Adipose tissue (tissue), 3 donors: ENCODE data around the gene ASTN2. TPM values are rescaled to one million over a fixed set of nuclear protein-coding genes. Genes with fewer than 3 reads are reported as not detected.

ENCODE experiments used
- H3K27ac ChIP-seq: one replicate; pipeline ENCODE4 v1.5.1; 2013; ENCODE audit warnings: low read depth, low read length
- WGBS, 3 donors: extraction: QIAGEN DNeasy Blood & Tissue Kit; methylation state at CpG; one replicate each; pipeline ENCODE4 v1.1.7; 2013; 5-methylcytosine and 5-hydroxymethylcytosine counted together
- polyA plus RNA-seq, 3 donors: library from polyadenylated mRNA; stranded (reverse); fragments of 200-250 nt; gene quantifications; one replicate each; pipeline ENCODE4 v1.2.3, GENCODE V29; 2013
- donor health status: healthy with polysubstance abuse.
- donor health status: Bipolar disorder and iron deficiency.
- donor health status: healthy.

The ASTN2 gene
- polyA plus RNA-seq, 3 donors: 2.8 to 4.5 (median 3.0) TPM

- WGBS, 3 donors: 91 to 98% (median 97%) methylated on average over 3 of the region's 3 CpGs
Observed at GRCh38 chr9:116749176-116749575, 665.7 kb downstream of the ASTN2 start.

DNA sequence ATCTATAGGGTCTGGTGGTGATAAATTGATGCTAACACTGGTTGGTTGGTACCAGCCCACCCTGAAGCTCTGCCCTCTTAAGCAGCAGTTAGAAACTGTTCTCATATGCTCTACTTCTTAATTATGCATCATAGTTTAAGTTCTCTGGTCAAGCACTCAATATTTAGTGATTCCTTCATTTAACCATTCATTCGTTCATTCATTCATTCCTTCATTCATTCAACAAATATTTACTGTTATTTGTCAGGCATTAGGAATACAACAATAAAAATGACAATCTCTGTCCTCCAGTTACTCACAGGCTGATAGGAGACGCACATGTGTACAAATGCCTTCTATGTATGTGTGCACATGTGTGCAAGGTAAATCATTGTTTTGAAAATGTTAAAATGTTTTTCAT is 673.1 kb downstream of the ASTN2 start:
- 62 to 78% (median 76%) methylated on average over 2 of the region's 2 CpGs for WGBS, 3 donors
- H3K27ac ChIP-seq: no peak overlapping the region

More at GRCh38 chr9:116749176-116749575, 665.7 kb downstream of the ASTN2 start:
- no peak overlapping the region for H3K27ac ChIP-seq

DNA sequence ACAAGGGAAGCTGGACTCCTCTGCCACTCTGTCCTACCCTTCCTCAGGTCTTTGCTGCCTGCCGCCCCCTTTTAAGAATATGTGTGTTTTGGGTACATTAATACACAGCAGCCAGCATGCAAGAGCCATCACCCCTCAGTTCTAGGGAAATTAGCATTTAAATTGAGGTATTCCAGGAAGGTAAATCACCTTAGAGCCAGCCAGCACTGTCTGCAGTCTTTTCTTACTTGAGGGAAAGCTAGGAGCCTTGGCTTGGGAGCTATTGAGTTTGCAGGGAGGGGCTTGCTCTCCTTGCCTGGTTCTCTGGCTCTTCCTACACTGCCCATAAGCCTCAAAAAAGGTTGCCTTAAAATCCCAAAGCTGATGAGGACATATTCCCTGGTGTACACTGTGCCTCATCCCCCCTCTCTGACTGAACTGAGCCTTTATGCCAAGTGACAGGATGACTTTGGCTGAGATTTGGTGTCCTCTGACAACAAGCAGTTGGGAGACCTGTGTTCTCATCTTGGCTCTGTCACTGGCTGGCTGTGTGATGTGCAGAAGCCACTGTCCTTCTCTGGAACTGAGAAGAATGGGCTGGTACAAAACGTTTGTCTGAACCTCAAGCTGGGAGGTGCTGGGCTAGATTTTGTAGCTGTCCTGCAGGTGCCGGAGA is 673.6 kb downstream of the ASTN2 start:
- no peak overlapping the region for H3K27ac ChIP-seq
- WGBS, 3 donors: 64 to 68% (median 67%) methylated on average over 3 of the region's 3 CpGs

- WGBS, 3 donors: 15 to 20% (median 15%) methylated on average over 16 of the region's 16 CpGs
- H3K27ac ChIP-seq: no peak overlapping the region
Observed at GRCh38 chr9:116737152-116737546, 677.7 kb downstream of the ASTN2 start.

DNA sequence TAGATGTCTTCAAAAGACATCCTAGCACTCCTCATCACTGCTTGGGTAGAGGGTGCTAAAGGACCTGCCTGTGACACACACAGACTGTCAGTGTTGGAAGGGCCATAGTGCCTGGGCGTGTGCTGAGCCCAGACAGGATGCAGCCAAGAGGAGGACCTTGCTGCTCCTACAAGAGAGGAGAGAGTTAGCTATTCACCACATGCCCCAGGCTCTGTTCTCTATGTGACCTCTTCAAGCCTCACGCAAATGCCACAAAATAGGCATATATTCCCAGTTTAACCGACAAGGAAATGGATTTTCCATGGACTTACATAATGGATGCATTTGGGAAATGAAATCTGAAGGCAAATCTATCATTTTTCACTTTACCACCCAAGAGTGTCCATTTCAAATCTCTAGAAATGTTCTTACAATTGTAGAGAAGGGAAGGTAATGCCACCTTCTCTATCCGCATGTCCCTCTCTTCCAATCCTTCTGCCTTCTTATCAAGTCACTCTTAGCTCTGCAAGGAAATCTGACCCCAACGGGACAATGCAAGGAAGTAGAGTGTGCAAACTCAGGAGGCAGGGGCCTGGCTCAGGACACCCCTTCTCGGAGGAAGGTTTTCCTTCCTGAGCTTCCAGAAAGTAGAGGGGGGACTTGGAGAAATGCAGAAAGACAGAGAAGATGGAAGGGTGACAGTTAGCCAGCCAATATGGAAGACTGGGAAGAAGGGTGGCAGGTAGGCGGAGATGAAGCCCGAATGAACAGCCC is 678.3 kb downstream of the ASTN2 start:
- H3K27ac ChIP-seq: no peak overlapping the region
- 54 to 65% (median 55%) methylated on average over 8 of the region's 8 CpGs for WGBS, 3 donors

- WGBS, 3 donors: 76 to 79% (median 76%) methylated on average over 9 of the region's 9 CpGs
Observed at GRCh38 chr9:116733010-116733641, 681.7 kb downstream of the ASTN2 start.

GRCh38 chr9:116726602-116727001 is 688.3 kb downstream of the ASTN2 start:
- no peak overlapping the region for H3K27ac ChIP-seq

More at GRCh38 chr9:116733010-116733641, 681.7 kb downstream of the ASTN2 start:
- H3K27ac ChIP-seq: no peak overlapping the region

DNA sequence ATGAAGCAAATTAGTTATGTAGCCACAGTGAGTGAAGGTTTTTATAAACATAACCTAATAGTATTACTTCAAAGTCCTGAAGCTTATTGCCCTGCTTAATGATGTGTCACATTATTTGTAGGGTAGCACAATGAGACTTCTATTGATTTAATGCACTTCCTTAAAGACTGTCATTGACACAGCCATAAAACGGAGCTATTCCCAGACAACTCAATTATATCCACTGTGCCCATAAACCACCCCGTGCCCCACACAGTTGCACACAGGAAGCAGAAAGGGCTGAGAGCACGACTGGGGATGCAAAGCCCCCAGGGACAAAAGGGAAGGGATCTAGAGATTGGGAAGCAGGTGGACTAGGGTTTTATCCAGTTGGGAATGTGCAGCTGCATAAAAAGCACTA is 690.7 kb downstream of the ASTN2 start:
- H3K27ac ChIP-seq: no peak overlapping the region
- WGBS, 3 donors: 34 to 53% (median 43%) methylated on average over 3 of the region's 3 CpGs

GRCh38 chr9:116721944-116722343 is 692.9 kb downstream of the ASTN2 start:
- 68 to 93% (median 85%) methylated on average over 2 of the region's 2 CpGs for WGBS, 3 donors
- H3K27ac ChIP-seq: no peak overlapping the region

- WGBS, 3 donors: 92 to 96% (median 93%) methylated on average over 3 of the region's 3 CpGs
- H3K27ac ChIP-seq: no peak overlapping the region
Observed at GRCh38 chr9:116721411-116721810, 693.4 kb downstream of the ASTN2 start.

GRCh38 chr9:116720111-116720510 is 694.7 kb downstream of the ASTN2 start:
- 82 to 96% (median 89%) methylated on average over 2 of the region's 2 CpGs for WGBS, 3 donors
- H3K27ac ChIP-seq: no peak overlapping the region

DNA sequence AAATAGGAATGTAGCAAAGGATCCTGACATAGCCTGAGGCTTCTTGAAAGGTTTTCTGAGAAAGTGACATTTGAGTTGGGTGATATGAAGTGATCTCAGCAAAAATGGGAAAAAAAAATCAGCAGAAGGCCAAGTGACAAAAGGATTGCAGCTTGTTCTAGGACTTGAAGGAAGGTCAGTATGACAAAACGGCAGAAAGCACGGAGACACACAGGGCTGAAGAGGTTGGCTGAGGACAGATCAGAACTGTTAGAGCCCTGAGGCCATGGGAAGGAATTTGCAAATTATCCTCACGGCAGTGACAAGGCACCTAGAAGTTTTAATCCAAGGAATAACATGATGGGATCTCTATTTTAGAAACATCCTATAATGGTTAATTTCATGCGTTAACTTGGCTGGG is 696.7 kb downstream of the ASTN2 start:
- no peak overlapping the region for H3K27ac ChIP-seq
- WGBS, 3 donors: 88 to 92% (median 88%) methylated on average over 4 of the region's 4 CpGs

DNA sequence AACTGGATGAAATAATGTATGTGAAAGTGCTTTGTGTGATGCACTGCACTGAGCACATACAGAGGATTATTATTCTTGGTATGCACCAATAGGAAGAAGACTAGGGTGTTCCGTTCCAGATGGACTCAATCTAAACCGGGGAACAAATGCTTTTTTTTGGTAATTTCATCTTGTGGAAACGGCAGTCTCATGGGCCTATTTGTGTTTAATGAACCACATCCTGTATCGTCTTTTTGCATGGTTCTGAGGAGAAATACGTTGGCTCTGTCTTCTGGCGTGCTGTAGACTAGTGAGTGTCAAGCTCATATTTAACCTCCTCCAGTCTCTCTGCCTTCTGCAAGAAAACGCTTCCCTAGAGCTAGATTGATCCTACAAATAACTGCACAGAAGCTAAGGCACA is 697.7 kb downstream of the ASTN2 start:
- no peak overlapping the region for H3K27ac ChIP-seq
- WGBS, 3 donors: 35 to 77% (median 45%) methylated on average over 7 of the region's 7 CpGs

GRCh38 chr9:116716438-116716837 is 698.4 kb downstream of the ASTN2 start:
- no peak overlapping the region for H3K27ac ChIP-seq

DNA sequence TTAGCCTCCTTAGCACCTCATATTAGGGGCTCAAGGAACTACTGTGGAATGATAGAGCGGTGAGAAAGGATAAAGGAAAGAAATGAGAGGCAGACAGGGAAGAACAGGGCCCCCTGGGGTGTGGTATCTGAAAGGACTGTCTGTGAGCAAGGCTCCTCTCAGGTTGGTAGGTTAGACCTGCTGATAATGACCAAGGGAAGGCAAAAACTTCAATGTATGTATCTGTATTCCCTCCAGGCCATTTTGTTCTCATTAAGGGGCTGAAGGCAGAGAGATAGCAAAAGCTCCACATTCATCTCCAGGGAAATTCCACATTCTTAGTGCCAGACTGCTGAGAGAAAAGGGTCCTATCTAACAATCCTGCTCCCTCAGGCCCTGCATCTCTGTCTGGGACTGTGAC is 699.1 kb downstream of the ASTN2 start:
- H3K27ac ChIP-seq: no peak overlapping the region
- WGBS, 3 donors: 94 to 95% (median 95%) methylated on average over 1 of the region's 1 CpG

GRCh38 chr9:116713271-116713670 is 701.6 kb downstream of the ASTN2 start:
- 64 to 83% (median 81%) methylated on average over 4 of the region's 4 CpGs for WGBS, 3 donors
- no peak overlapping the region for H3K27ac ChIP-seq

DNA sequence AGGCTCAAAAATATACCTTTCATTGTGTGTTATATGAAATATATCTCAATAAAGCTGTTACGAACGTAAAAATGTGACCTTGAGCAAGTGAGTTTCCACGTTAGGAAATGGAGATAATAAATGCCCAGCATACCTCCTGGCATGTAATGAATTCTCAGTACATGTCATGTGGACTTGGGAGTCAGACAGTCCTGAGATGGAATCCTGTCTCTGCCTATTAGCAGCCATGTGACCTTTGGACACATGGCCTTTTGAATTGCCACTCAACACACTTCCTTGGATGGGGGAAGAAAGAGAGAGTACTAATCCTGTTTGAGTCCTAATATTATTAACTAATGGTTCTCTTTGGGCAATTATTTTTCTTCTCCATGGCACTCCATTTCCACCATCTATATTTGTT is 702.1 kb downstream of the ASTN2 start:
- WGBS, 3 donors: 53 to 87% (median 80%) methylated on average over 3 of the region's 3 CpGs

DNA sequence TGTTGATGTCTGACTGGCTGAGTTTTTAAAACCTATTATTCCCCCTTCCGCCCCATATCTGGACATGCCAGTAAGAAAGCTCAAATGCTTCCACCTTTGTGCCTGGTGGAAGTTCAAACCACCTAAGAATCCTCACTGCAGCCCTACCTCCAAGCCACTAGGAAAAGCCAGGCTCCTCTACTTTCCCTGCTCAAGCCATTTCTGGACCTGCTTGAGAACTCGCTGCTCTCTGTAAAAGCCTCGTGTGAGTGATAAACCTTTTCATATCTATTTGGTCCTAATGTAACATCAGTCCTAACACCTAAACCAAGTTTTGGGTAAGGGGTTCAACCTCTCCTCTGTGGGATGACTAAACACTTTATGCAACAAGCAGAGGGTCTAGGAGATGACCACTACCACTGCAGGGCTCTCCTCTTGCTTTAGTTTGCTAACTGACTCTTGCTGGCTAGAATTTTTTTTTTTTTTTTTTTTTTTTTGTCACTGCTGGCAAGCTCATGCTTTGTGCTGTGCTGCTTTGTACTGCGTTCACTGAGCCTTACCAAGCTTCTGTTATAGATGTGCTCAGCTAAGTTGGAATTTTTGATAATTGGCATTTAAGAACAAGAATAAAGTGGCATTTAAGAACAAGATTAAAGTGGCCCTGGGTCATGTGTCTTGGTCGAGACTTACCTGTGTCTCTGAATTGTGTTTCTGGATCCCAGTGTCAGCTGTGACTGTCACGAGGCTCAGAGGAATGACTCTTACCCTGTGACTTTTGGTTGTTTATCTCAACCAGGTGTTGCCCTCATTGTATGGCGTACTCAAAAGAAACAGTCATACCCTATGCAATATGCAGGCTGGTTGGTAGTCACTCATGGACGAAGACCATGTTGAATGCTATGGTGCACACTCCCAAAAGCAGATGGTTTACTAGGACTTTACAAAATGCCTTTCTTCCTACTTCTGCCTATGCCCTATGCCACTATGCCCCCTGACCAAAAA is 708.3 kb downstream of the ASTN2 start:
- no peak overlapping the region for H3K27ac ChIP-seq
- WGBS, 3 donors: 89 to 92% (median 89%) methylated on average over 8 of the region's 8 CpGs

More for the DNA sequence above, 702.1 kb downstream of the ASTN2 start:
- H3K27ac ChIP-seq: no peak overlapping the region
